DND-41 (cell line): ENCODE results near the gene LRRC3B.
"Not testable (repeated sequence)": the region's sequence is repeated elsewhere in the genome, so short reads cannot be mapped to it uniquely, and the experiment has no call there.

ENCODE experiments used
- CTCF ChIP-seq: IDR thresholded peaks from 2 replicates; pipeline ENCODE4 v1.5.1; 2012; ENCODE audit warnings: borderline replicate concordance, low read length, moderate library complexity, mild to moderate bottlenecking; ENCODE audit not compliant: poor library complexity, severe bottlenecking; ENCODE audit errors: extremely low read depth
- EZH2 ChIP-seq: IDR thresholded peaks from 3 replicates; pipeline ENCODE4 v1.6.1; 2012; ENCODE audit warnings: borderline replicate concordance, low read depth, mild to moderate bottlenecking, moderate library complexity, low read length, inconsistent platforms; ENCODE audit not compliant: severe bottlenecking

- not testable (repeated sequence) for TF ChIP-seq EZH2, CTCF
Measured at GRCh38 chr3:26603311-26603710, 19.3 kb upstream of the LRRC3B start.
